IPS-NIHi11 (cell line): ENCODE results near the gene GNB3.
A peak's percentile ranks its signal among the peaks of the same experiment; 100 is the strongest.

Experiments
- DNase-seq: peaks from one replicate; pipeline ENCODE4 v3.0.0; 2012; ENCODE audit warnings: mixed read lengths, low spot score

Gene GNB3

GRCh38 chr12:6823182-6824084, 17.3 kb upstream of the GNB3 start:
- DNase-seq: no peak

GRCh38 chr12:6824085-6824775, 16.5 kb upstream of the GNB3 start:
- no peak for DNase-seq

- no peak for DNase-seq
Observed at GRCh38 chr12:6824901-6825381, 15.8 kb upstream of the GNB3 start.

- DNase-seq: peak; percentile 85
Observed at GRCh38 chr12:6825398-6826124, 15.2 kb upstream of the GNB3 start.

GRCh38 chr12:6826125-6826733, 14.5 kb upstream of the GNB3 start:
- DNase-seq: no peak

GRCh38 chr12:6826734-6827436, 13.8 kb upstream of the GNB3 start:
- DNase-seq: no peak

GRCh38 chr12:6827437-6827911, 13.3 kb upstream of the GNB3 start:
- peak; percentile 86 for DNase-seq

- peak; percentile 68 for DNase-seq
Observed at GRCh38 chr12:6827982-6828780, 12.5 kb upstream of the GNB3 start, which contains the start of gene P3H3. P3H3 (plus strand) TSS chr12:6828407; CDS start chr12:6828441, 34 bp downstream.

- peak; percentile 79 for DNase-seq
Observed at GRCh38 chr12:6828781-6829535, 11.8 kb upstream of the GNB3 start.

GRCh38 chr12:6829536-6830220, 11.0 kb upstream of the GNB3 start:
- DNase-seq: peak; percentile 59

- DNase-seq: no peak
Observed at GRCh38 chr12:6830286-6830890, 10.3 kb upstream of the GNB3 start.

GRCh38 chr12:6830999-6831398, 9.7 kb upstream of the GNB3 start:
- no peak for DNase-seq

GRCh38 chr12:6831450-6831995, 9.2 kb upstream of the GNB3 start:
- no peak for DNase-seq

- no peak for DNase-seq
Observed at GRCh38 chr12:6832125-6832524, 8.6 kb upstream of the GNB3 start.

GRCh38 chr12:6833189-6833890, 7.4 kb upstream of the GNB3 start:
- no peak for DNase-seq

- DNase-seq: no peak
Observed at GRCh38 chr12:6834254-6834653, 6.5 kb upstream of the GNB3 start.

GRCh38 chr12:6834873-6835272, 5.9 kb upstream of the GNB3 start:
- no peak for DNase-seq

GRCh38 chr12:6836851-6837250, 3.9 kb upstream of the GNB3 start:
- DNase-seq: no peak
